ENCODE data around the gene AFAP1L2.

Gene AFAP1L2

GRCh38 chr10:114311496-114312209 is 92.6 kb downstream of the AFAP1L2 start:
- DNase-seq (ENCODE audit: low read depth): no peak

DNA sequence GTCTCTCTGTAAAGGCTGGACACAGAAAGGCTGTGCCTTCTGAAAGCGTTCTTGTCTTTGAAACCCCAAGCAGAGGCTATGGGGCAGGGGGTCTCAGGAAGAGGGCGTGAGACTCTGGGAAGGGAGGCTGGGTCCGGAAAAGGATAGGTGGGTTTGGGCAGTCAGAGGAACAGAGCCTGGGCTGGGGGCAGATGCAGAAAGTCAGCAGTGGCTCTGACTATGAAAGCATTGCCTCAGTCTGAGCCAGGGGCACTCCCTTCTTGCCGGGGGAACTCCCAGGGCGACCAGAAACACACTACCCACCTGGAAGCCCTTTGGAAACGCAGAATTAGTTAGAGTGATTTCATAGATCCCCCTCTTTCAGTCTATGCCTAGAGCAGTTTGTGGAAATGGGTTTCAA is 93.3 kb downstream of the AFAP1L2 start:
- no peak for DNase-seq (ENCODE audit: low read depth)

GRCh38 chr10:114310346-114310745 is 94.0 kb downstream of the AFAP1L2 start:
- no peak for DNase-seq (ENCODE audit: low read depth)

GRCh38 chr10:114309364-114309651 is 95.0 kb downstream of the AFAP1L2 start:
- DNase-seq (ENCODE audit: low read depth): no peak

GRCh38 chr10:114308531-114309363 is 95.6 kb downstream of the AFAP1L2 start:
- DNase-seq (ENCODE audit: low read depth): no peak

GRCh38 chr10:114307731-114308130 is 96.6 kb downstream of the AFAP1L2 start:
- no peak for DNase-seq (ENCODE audit: low read depth)

DNA sequence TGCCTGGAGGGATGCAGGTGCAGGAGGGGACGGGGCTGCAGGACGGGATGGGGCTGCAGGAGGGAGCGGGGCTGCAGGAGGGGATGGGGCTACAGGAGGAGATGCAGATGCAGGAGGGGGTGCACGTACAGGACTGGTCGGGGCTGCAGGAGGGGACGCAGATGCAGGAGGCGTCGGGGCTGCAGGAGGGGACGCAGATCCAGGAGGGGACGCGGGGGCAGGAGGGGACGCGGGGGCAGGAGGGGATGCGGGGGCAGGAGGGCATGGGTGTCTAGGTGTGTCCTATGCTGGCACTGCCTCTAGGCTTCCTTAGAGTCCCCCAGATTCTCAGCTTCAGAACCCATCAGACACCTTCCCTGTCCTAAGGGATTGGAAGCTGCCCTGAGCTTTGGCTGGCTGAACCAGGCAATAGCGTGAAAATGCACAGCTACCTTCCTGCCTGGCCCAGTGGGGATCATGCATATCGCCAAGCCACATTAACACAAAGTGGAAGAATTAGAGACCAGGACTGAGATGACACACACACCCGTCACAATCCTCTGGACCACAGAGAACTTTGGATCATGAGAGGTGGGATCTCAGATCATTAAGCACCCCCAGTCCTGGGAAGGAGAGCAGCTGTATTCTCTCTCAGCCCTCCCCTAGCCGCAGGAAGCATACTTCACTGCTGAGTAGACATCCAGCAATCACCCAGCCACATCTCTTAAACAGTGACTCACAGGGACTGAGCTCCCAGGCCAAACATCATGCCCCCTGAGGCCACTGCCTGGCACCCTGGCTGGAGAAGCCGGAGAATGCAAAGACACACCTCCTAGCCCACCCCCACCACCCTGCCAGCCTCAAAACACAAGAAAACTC is 98.0 kb downstream of the AFAP1L2 start:
- no peak for DNase-seq (ENCODE audit: low read depth)

DNA sequence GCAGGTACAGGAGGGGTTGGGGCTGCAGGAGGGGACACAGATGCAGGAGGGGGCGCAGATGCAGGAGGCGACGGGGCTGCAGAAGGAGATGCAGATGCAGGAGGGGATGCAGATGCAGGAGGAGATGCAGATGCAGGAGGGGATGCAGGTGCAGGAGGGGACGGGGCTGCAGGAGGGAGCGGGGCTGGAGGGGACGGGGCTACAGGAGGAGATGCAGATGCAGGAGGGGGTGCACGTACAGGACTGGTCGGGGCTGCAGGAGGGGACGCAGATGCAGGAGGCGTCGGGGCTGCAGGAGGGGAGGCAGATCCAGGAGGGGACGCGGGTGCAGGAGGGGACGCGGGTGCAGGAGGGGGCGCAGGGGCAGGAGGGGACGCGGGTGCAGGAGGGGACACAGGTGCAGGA is 98.8 kb downstream of the AFAP1L2 start:
- DNase-seq (ENCODE audit: low read depth): no peak

DNA sequence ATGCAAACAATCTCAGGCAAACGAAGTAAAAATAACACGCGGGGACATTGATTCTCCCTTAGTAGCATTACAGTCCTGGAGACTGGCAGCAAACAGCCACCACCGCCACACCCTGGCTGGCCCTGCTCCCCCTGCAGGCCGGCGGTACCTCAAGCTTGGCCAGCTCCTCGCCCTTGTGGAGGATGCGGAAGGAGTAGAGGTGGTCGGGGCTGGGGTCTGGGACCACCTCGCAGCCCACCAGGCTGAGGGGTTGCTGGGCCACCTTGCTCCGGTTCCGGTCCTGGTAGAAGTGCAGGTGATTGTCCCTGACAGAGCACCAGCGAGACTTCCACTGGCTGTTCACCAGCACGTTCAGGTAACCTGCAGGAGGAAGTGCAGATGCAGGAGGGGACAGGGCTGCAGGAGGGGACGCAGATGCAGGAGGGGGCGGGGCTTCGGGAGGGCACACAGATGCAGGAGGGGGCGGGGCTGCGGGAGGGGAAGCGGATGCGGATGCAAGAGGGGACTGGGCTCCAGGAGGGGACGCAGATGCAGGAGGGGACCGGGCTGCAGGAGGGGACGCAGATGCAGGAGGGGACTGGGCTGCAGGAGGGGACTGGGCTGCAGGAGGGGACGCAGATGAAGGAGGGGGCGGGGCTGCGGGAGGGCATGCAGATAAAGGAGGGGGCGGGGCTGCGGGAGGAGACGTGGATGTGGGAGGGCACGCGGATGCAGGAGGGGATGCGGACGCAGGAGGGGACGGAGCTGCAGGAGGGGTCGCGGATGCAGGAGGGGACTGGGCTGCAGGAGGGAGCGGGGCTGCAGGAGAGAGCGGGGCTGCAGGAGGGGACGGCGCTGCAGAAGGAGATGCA is 99.5 kb downstream of the AFAP1L2 start:
- peak; percentile 42 for DNase-seq (ENCODE audit: low read depth)

- peak; percentile 17 for DNase-seq (ENCODE audit: low read depth)
Measured at GRCh38 chr10:114304017-114304570, 100.2 kb downstream of the AFAP1L2 start.

- DNase-seq (ENCODE audit: low read depth): no peak
Measured at GRCh38 chr10:114303556-114303955, 100.7 kb downstream of the AFAP1L2 start.

DNA sequence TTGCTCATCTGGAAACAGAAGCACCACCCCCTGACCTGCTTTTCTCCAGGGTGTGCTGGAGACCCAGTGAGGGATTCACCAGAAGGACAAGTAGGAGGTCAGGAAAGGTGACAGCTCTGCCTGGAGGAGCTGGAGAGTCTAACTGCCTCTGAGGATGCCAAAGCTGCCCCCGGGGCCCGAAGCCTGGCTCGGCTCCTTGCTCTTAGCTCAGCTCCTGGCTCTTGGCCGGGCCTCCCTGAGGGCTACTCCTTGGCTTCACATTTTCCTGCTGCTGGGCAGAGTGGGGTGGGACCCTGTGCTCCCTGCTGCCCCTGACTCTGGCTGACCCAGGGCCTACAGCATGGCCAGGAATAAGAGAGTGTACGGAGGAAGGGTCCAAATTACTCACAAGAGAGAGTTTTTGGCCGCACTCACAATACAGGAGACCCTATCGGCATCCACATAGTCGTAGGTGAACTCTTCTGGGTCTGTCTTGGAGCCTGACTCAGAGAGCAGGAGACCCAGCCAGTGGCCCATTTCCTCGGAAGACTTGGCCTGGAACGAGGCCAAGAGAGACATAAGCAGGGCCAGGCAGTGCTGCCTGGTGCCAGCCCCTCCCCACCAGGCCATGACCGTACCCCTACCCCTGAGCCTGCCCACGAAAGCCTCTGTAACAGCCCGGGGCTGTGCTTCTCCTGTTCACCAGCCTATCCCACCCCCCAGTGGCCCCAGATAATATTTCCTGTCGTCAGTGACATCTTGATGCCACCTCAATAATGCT is 102.2 kb downstream of the AFAP1L2 start:
- DNase-seq (ENCODE audit: low read depth): no peak

DNA sequence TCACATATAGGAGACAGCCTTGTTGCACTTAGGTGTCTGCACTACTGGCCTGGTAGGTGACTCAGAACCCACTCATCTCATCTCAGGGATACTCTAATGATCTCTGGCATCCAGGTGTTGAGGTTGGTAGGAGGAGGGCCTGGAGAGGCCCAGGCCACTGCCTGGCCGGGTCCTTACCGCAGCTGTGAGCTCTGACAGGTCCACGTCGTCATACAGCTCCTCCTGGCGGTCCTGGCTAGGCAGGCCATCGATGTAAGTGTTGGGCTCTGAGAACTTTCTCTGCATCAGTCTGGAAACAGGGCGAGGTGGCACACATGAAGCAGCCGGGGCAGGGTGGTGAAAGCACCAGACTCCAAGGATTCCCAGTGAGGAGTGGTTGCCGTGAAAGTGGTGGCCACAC is 103.1 kb downstream of the AFAP1L2 start:
- DNase-seq (ENCODE audit: low read depth): no peak

- DNase-seq (ENCODE audit: low read depth): no peak
Measured at GRCh38 chr10:114300036-114300645, 104.2 kb downstream of the AFAP1L2 start.

DNA sequence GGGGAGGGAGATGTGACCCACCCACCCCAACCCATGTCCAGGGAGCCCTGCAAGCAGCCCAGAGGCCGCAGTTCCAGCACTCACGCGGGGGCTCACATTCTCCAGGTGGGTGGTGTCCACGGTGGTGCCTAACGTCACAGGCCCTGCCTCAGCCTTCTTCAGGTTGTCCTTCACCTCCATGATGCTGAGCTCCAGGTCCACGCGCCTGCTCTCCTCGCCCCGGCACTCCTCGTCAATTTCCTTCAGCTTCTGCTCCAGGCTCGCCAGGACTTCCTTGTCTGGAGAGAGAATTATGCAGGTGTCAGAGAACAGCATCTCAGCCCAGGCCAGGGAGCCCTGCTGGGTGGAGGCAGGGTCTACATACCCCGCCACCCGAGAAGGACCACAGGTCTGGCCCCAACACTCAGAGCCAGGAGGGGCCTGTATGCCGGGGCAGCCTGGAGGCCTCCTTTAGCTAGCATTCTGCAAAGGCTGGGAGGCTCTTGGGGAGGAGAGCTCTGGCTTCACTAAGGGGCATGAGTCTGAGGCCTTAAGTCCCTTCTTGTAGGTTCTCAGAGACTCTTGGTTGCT is 107.1 kb downstream of the AFAP1L2 start:
- DNase-seq (ENCODE audit: low read depth): no peak

GRCh38 chr10:114295393-114295792 is 108.9 kb downstream of the AFAP1L2 start:
- no peak for DNase-seq (ENCODE audit: low read depth)

GRCh38 chr10:114294549-114294948 is 109.8 kb downstream of the AFAP1L2 start:
- no peak for DNase-seq (ENCODE audit: low read depth)

DNA sequence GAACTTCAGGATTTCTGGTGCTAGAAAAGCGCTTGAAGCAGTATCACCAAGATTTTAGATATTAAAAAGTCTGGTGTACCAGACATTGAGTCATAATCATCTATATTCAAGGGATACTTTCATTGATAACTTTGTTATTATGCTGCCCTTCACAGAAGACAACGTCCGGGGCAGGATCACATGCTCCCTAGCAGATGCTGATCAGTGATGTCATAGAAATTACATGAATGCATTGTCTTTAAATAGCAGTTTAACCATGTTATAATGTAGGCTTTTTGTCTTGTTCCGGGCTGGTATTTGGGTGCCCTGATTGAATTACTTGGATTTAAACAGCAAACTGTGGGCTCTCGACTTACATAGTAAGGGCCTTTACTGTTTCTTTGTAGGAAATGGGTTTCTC is 111.2 kb downstream of the AFAP1L2 start:
- DNase-seq (ENCODE audit: low read depth): no peak

GRCh38 chr10:114291516-114291915 is 112.8 kb downstream of the AFAP1L2 start:
- DNase-seq (ENCODE audit: low read depth): no peak

- DNase-seq (ENCODE audit: low read depth): no peak
Measured at GRCh38 chr10:114291076-114291475, 113.2 kb downstream of the AFAP1L2 start.

Measured in T-helper 22 cell (primary cell).